Karpas-422 (cell line): ENCODE results near the gene FBXL16. TPM values are rescaled to one million over a fixed set of nuclear protein-coding genes. Genes with fewer than 3 reads are reported as not detected.
A peak's percentile ranks its signal among the peaks of the same experiment; 100 is the strongest.
"Not testable (repeated sequence)": the region's sequence is repeated elsewhere in the genome, so short reads cannot be mapped to it uniquely, and the experiment has no call there.

Experiments
- DNase-seq: peaks from one replicate; pipeline ENCODE4 v3.0.0-alpha.2; 2015
- H2AFZ ChIP-seq: fragments of 200-600 bp; sonication (generic); 2 replicates; pipeline ENCODE4 v1.6.1; 2014; ENCODE audit warnings: antibody characterized with exemption, low read length, mixed read lengths
- H3K27ac ChIP-seq: fragments of 200-600 bp; sonication (generic); 2 replicates; pipeline ENCODE4 v1.5.1; 2014; ENCODE audit warnings: mild to moderate bottlenecking, low read length, moderate library complexity
- H3K27me3 ChIP-seq: fragments of 200-600 bp; sonication (generic); 2 replicates; pipeline ENCODE4 v1.6.1; 2014; ENCODE audit warnings: low read length, mixed read lengths
- H3K36me3 ChIP-seq: fragments of 200-600 bp; sonication (generic); 2 replicates; pipeline ENCODE4 v1.6.1; 2014; ENCODE audit warnings: low read length, mixed read lengths; ENCODE audit not compliant: insufficient read depth
- H3K4me1 ChIP-seq: fragments of 200-600 bp; sonication (generic); 2 replicates; pipeline ENCODE4 v1.6.1; 2014; ENCODE audit warnings: mild to moderate bottlenecking, low read length, mixed read lengths
- H3K4me2 ChIP-seq: fragments of 200-600 bp; sonication (generic); 2 replicates; pipeline ENCODE4 v1.6.1; 2014; ENCODE audit warnings: low read length, low read depth, mild to moderate bottlenecking; ENCODE audit not compliant: poor library complexity, severe bottlenecking
- H3K4me3 ChIP-seq: fragments of 200-600 bp; sonication (generic); 2 replicates; pipeline ENCODE4 v1.5.1; 2014; ENCODE audit warnings: mild to moderate bottlenecking, antibody characterized with exemption, low read length, mixed read lengths
- H3K79me2 ChIP-seq: fragments of 200-600 bp; sonication (generic); 2 replicates; pipeline ENCODE4 v1.6.1; 2014; ENCODE audit warnings: mild to moderate bottlenecking, low read length, mixed read lengths
- H3K9ac ChIP-seq: fragments of 200-600 bp; sonication (generic); 2 replicates; pipeline ENCODE4 v1.6.0; 2014; ENCODE audit warnings: low read length
- H3K9me2 ChIP-seq: fragments of 200-600 bp; sonication (generic), shearing (Covaris generic); replicated peaks from 2 replicates; pipeline ENCODE4 v1.6.0; 2014; ENCODE audit warnings: mild to moderate bottlenecking, low read length, moderate library complexity; ENCODE audit not compliant: insufficient read depth
- H3K9me3 ChIP-seq: fragments of 300-700, 200-600 bp; sonication (generic); 2 replicates; pipeline ENCODE4 v1.6.1; 2014; ENCODE audit warnings: low read length, mixed read lengths
- H4K20me1 ChIP-seq: fragments of 200-600 bp; sonication (generic); 2 replicates; pipeline ENCODE4 v1.6.1; 2014; ENCODE audit warnings: mild to moderate bottlenecking, antibody characterized with exemption, low read length, low read depth; ENCODE audit not compliant: insufficient read depth
- total RNA-seq: library from RNA; depleted of rRNA; stranded (reverse); fragments of >200 nt; shearing (Covaris generic); gene quantifications from 2 replicates; pipeline ENCODE4 v1.2.3, GENCODE V29; 2014; ENCODE audit warnings: low replicate concordance

Gene FBXL16
- total RNA-seq, 1 experiment from 2014 or later: 0.48 TPM

DNA sequence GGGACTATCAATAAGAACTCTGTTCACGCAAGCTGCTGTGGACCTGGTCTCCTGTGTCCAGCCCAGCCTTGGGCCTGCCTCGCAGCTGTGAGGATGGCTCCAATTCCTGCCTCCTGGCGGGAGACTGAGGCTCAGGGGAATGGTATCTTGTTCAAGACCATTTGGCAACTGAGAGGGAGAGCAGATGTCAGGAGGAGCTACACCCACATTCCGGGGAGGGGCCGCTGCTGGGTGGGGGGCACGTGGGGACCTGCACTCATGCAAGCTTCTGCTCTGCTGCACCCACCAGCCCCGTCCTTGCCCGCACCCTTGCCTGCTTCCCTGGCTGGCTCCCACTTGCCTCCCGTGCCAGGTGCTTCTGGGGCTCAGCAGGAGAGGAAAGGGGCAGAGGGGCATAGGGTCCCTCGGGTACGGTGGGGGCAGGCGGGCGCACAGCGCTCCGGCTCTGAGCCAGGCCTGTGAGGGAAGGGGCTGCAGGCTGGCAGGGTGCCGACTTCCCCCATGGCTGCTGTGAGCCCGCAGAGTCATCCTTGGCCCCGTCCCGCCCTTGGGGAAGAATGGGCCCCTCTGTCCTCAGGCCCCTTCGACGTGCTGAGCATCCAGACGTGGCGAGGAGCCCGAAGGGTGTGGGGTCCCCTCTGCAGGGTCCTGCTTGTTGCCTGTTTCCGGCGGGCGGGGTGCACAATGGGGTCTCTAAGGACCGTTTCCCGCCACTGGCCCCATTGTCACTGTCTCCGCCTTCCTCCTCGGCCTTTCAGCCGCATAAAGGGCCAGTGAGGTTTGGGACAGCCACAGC is 12.0 kb upstream of the FBXL16 start:
- H3K9me2 ChIP-seq: no peaks in the 10 kb centered on the region
- peak overlapping the region; percentile 70 for H3K4me2 ChIP-seq
- H3K9me3 ChIP-seq: no peaks in the 10 kb centered on the region
- H4K20me1 ChIP-seq: peaks cover 38% of the 10 kb centered on the region
- H3K36me3 ChIP-seq: no peaks in the 10 kb centered on the region
- no peak overlapping the region for H2AFZ ChIP-seq
- peaks cover 65% of the 10 kb centered on the region for H3K4me1 ChIP-seq
- peak; percentile 44 for DNase-seq
- H3K27ac ChIP-seq: no peak overlapping the region
- no peaks in the 10 kb centered on the region for H3K27me3 ChIP-seq
- peak overlapping the region; percentile 84; the same call in 1 of the 2 replicates for H3K9ac ChIP-seq
- H3K79me2 ChIP-seq: peaks cover 15% of the 10 kb centered on the region; the same call in 1 of the 2 replicates
- peak overlapping the region; percentile 81; the same call in 1 of the 2 replicates for H3K4me3 ChIP-seq

DNA sequence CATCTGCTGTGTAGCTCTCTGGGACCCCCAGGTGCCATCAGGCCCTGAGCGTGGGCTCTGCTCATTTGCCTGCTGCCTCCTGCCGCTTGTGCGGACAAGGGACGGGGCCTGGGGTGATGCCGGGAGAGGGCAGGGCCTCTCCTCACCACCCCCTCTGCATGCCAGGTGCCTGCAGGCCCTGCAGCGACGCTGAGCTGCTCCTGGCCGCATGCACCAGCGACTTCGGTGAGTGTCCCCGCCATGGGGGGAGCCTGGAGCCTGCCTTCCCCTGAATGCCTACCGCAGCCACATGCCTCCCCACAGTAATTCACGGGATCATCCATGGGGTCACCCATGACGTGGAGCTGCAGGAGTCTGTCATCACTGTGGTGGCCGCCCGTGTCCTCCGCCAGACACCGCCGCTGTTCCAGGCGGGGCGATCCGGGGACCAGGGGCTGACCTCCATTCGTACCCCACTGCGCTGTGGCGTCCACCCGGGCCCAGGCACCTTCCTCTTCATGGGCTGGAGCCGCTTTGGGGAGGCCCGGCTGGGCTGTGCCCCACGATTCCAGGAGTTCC is 11.2 kb upstream of the FBXL16 start:
- H3K9me2 ChIP-seq: no peaks in the 10 kb centered on the region
- peaks cover 57% of the 10 kb centered on the region for H3K4me1 ChIP-seq
- peaks cover 35% of the 10 kb centered on the region for H4K20me1 ChIP-seq
- no peaks in the 10 kb centered on the region for H3K27me3 ChIP-seq
- H3K9ac ChIP-seq: peak overlapping the region; percentile 84
- H3K4me2 ChIP-seq: peak overlapping the region; percentile 70
- peaks cover 10% of the 10 kb centered on the region; the same call in 1 of the 2 replicates for H3K79me2 ChIP-seq
- H2AFZ ChIP-seq: no peak overlapping the region
- H3K36me3 ChIP-seq: no peaks in the 10 kb centered on the region
- H3K27ac ChIP-seq: peak overlapping the region; percentile 63
- peak overlapping the region; percentile 81; the same call in 1 of the 2 replicates for H3K4me3 ChIP-seq
- no peak for DNase-seq
- H3K9me3 ChIP-seq: no peaks in the 10 kb centered on the region

DNA sequence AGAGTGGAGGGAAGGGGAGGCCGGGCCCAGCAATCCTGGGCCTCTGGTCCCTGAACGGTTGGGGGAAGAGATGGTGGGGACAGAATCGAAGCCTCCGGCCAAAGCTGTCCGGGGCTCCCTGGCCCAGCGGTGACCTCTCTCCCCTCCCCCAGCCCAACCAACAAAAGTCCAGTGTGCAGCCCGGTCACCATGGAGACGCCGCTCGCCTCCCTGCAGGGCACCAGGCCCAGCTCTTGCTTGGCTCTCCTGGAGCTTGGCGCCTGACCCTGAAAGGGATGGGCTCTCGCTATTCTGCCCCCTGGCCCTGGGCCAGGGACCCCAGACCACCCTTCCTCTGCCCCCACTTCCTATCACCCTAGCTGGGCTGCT is 10.6 kb upstream of the FBXL16 start:
- Histone ChIP-seq H3K9me2 (no peaks in the 10 kb centered on the region), H3K4me2 (peak overlapping the region; percentile 70), H3K36me3 (no peaks in the 10 kb centered on the region), H2AFZ (no peak overlapping the region), H3K9me3 (no peaks in the 10 kb centered on the region), H3K79me2 (peaks cover 7% of the 10 kb centered on the region; the same call in 1 of the 2 replicates), H3K4me3 (peak overlapping the region; percentile 81), H3K27me3 (no peaks in the 10 kb centered on the region), H4K20me1 (peaks cover 31% of the 10 kb centered on the region), H3K9ac (peak overlapping the region; percentile 84), H3K4me1 (peaks cover 52% of the 10 kb centered on the region), H3K27ac (peak overlapping the region; percentile 63)
- no peak for DNase-seq

DNA sequence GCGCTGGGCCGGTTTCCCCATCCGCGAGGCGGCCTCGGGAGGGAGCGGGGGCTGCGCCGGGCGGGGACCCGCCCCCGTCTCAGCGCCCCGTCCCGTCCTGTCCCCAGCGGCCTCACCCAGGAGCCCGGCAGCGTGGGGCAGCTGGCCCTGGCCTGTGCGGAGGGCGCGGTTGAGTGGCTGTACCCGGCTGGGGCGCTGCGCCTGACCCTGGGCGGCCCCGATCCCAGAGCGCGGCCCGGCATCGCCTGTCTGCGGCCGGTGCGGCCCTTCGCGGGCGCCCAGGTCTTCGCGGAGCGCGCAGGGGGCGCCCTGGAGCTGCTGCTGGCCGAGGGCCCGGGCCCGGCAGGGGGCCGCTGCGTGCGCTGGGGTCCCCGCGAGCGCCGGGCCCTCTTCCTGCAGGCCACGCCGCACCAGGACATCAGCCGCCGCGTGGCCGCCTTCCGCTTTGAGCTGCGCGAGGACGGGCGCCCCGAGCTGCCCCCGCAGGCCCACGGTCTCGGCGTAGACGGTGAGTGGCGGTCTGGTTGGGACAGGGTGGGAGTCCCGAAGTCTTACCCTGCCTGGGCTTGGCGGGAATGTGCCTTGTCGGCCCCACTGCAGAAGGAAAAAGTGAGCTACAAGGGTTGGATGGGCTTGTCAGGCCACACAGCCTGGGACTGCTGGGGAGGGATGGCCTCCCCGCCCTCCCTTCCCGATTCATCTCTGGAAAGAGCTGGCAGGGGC is 10.0 kb upstream of the FBXL16 start:
- DNase-seq: peak; percentile 74
- H3K4me2 ChIP-seq: peak overlapping the region; percentile 70
- peaks cover 7% of the 10 kb centered on the region; the same call in 1 of the 2 replicates for H3K79me2 ChIP-seq
- H3K9me3 ChIP-seq: no peaks in the 10 kb centered on the region
- no peak overlapping the region for H2AFZ ChIP-seq
- peaks cover 31% of the 10 kb centered on the region for H4K20me1 ChIP-seq
- peak overlapping the region; percentile 81 for H3K4me3 ChIP-seq
- peak overlapping the region; percentile 84 for H3K9ac ChIP-seq
- H3K27ac ChIP-seq: peak overlapping the region; percentile 63
- H3K4me1 ChIP-seq: peaks cover 52% of the 10 kb centered on the region
- no peaks in the 10 kb centered on the region for H3K36me3 ChIP-seq
- H3K9me2 ChIP-seq: no peaks in the 10 kb centered on the region
- H3K27me3 ChIP-seq: no peaks in the 10 kb centered on the region

DNA sequence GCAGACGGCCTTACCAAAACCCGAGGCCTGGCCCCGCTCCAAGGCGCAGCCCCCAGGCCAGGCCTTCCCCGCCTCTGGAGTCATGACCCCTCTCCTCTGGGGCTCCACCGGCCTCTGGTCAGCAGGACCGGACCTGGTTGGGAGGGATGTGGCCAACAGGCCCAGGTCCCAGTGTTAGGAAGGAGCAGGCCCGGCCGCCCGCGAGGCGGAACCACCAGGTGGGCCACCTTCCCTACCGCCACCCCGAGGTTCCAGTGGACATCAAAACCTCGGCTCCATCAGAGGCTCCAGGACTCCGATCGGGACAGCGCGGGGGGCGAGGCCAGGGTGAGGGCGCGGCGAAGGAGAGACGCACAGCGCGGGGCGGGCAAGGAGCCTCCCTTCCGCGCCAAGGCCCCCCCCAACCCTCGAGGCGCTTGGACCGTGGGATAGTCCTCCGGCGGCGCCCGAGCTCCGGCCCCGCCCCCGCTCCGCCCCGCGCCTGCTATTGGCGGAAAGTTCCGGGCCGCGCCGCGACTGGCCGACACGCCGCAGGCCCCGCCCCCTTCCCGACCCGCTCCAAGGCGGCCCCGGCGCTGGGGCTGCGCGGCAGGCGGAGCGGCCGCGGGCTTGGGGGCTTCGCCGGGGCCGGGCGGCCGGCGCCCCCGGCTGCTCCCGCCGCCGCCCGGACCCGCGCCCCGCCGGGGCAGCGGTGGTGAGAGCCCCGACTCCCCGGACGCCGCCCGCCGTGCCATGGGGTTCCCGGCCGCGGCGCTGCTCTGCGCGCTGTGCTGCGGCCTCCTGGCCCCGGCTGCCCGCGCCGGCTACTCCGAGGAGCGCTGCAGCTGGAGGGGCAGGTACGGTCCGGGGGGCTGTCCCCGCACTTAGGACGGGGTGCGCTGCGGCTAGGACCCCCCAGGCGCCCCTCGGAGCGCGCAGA is 9.2 kb upstream of the FBXL16 start, which contains the start of gene METRN:
Gene METRN (plus strand): TSS at position 561 of the 919 bp plus-strand sequence. CDS start 172 bp downstream, at position 733.
- peaks cover 4% of the 10 kb centered on the region; the same call in 1 of the 2 replicates for H3K79me2 ChIP-seq
- H4K20me1 ChIP-seq: peaks cover 37% of the 10 kb centered on the region
- H3K9me3 ChIP-seq: no peaks in the 10 kb centered on the region
- H3K27ac ChIP-seq: peak within 1 kb of the TSS; percentile 63
- H3K4me3 ChIP-seq: peak within 1 kb of the TSS; percentile 81
- peak within 1 kb of the TSS; percentile 84 for H3K9ac ChIP-seq
- peaks cover 50% of the 10 kb centered on the region for H3K4me1 ChIP-seq
- H2AFZ ChIP-seq: 0 out of 2 replicates have a peak within 1 kb of the TSS, but pooled peaks have one; percentile 14
- no peaks in the 10 kb centered on the region for H3K36me3 ChIP-seq
- peak within 1 kb of the TSS; percentile 70 for H3K4me2 ChIP-seq
- no peaks in the 10 kb centered on the region for H3K9me2 ChIP-seq
- H3K27me3 ChIP-seq: no peaks in the 10 kb centered on the region
- DNase-seq: peak; percentile 96

DNA sequence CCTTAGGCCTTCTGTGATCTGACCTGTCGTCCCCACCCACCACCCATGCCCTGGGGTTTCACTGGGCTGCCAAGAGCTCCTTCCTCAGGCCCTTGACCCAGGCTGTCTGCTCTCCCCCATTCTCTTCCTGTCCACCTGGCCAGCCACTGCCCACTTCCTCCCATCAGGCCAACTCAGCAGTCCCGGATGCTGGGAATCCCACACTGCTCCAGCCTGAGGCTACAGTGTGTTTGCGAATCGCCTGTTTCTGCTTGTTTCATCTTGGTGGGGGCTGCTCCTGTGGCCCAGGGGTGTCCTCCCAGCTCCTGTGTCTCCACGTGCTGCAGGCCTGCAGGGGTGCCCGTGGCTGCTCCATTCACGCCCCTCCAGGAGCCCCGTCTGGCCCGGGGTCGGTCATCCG is 8.5 kb upstream of the FBXL16 start:
- Histone ChIP-seq H2AFZ (no peak overlapping the region), H4K20me1 (peaks cover 38% of the 10 kb centered on the region), H3K4me1 (peaks cover 46% of the 10 kb centered on the region), H3K36me3 (no peaks in the 10 kb centered on the region), H3K27ac (no peak overlapping the region), H3K9me3 (no peaks in the 10 kb centered on the region), H3K4me3 (no peak overlapping the region), H3K27me3 (no peaks in the 10 kb centered on the region), H3K4me2 (peak overlapping the region; percentile 48), H3K9ac (no peak overlapping the region), H3K9me2 (no peaks in the 10 kb centered on the region), H3K79me2 (peaks cover 4% of the 10 kb centered on the region; the same call in 1 of the 2 replicates)
- no peak for DNase-seq

DNA sequence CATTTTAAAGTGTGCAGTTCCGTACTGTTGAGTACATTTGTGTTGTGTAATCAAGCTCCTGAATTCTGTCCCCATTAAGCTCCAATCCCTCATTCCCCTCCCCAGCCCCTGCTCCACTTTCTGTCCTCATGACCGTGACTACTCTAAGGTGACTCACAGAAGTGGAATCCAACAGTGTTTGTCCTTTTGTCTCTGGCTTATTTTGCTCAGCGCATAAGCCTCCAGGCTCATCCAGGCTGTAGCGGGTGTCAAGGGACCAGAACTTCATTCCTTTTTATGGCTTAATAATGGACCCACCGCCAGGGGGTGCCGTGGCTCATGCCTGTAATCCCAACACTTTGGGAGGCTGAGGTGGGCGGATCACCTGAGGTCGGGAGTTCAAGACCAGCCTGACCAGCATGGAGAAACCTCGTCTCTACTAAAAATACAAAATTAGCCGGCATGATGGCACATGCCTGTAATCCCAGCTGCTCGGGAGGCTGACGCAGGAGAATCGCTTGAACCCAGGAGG is 7.2 kb upstream of the FBXL16 start:
- H3K27me3 ChIP-seq, H3K79me2 ChIP-seq, H3K4me2 ChIP-seq, H2AFZ ChIP-seq, H3K9ac ChIP-seq, H3K36me3 ChIP-seq, H3K27ac ChIP-seq, H3K4me3 ChIP-seq, H3K9me2 ChIP-seq, H3K9me3 ChIP-seq: not testable (repeated sequence)
- peaks cover 39% of the 10 kb centered on the region for H3K4me1 ChIP-seq
- DNase-seq: peak; percentile 78
- H4K20me1 ChIP-seq: peaks cover 35% of the 10 kb centered on the region
